HG02884 (cell line): ENCODE results near the gene ADCY3.

Experiments
- ATAC-seq: cut with Tn5 transposase; IDR thresholded peaks from one replicate; pipeline ENCODE4 v1.9.1; 2021; ENCODE audit warnings: mild to moderate bottlenecking, moderate library complexity; ENCODE audit not compliant: unreplicated experiment

ADCY3 gene

DNA sequence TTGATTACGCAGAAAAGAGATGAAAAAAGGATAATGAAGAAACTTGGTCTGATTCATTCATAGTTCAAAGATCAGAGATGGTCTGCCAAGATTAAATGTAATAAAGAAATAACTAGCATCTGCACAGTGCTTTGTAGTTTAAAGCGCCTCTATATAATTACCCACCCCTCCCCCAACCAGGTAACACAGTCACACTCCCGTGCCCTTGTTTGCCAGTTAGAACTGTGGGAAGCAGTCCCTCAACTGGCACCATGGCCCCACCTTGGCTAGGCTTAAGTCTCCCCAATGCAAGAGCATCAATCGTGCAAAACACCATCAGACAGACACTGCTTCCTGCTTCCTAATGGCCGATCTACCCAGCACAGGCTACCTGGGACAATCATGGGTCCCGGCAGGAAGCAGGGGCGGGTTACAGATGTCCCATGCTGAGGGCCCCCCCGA is 11.6 kb downstream of the ADCY3 start:
- ATAC-seq: no peak

DNA sequence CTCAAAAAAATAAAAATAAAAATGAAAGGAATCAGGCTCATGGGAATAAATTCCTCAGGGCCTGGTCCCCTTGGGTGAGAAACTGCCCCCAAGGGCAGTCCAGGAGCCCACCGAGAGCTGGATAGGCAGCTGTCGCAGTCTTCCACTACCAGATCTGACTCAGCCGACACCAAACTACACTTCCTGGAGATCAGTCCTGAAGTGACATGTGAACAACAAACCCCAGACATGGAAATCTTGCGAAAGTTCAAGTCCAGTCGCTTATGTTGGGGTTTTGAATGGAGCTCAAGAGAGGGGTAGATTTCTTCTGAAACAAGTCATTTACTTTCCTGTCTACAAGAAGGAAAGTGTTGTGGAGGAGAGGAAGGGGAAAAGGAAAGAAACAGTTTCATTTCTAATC is 12.9 kb downstream of the ADCY3 start:
- no peak for ATAC-seq

DNA sequence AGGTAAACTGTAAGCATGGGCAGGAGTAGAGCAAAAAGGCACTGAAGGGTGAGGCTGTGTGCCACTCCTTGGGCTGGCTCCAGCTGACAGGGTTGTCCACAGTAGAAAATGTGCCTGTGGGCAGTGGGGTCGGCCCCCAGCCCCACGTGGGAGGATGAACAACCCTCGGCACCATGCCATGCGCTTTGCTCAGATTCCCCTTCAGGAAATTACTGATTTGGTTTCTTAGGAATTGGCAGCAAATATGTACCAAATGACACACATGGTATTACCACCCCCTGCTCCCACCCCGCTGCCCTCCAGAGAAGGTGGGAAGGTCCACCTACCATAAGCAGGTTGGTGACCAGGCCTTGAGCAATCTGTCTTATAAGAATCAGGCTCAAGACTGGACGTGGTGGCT is 13.6 kb downstream of the ADCY3 start:
- ATAC-seq: no peak

DNA sequence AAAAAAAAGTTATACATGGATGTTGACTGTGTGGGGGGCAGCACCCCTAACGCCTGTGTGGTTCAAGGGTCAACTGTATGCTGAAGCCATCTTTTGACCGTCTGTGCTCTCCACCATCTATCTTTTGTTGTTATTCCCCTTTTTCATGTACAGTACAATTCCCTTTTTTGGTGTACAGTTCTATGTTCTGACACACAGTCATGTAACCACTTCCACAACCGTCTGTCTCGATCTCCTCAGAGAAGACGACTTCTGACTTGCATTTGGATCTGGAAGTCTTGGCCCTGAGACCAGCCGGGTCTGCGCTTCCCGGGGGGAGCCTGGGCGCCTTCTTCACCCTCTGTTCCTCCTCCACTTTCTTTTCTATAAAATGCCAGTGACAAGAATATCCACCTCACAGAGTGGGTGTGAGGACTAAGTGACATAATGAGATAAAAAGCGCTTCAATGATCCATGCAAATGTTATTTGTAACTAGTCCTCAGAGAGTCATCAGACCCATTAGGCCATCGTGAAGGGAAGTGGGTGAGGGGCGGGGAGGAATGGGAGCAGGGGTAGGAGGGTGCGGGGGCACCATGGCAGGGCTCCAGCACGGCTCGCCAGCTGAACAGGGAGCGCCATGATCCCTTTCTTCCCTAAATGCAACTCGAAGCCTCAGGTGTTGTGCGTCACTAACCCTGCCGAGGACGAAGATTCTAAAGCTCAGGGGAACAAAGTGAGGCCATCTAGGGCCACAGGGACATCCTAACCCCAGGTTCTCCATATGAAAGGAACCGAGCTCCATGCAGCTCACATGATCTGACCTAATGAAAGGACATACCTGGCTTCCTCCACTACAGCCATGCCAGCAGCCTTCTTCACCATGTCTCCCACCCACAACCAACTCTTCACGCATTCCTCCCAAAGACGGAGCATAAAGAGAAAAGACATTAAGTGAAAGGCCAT is 16.6 kb downstream of the ADCY3 start:
- ATAC-seq: no peak

GRCh38 chr2:24899361-24899910 is 20.6 kb downstream of the ADCY3 start:
- ATAC-seq: no peak

DNA sequence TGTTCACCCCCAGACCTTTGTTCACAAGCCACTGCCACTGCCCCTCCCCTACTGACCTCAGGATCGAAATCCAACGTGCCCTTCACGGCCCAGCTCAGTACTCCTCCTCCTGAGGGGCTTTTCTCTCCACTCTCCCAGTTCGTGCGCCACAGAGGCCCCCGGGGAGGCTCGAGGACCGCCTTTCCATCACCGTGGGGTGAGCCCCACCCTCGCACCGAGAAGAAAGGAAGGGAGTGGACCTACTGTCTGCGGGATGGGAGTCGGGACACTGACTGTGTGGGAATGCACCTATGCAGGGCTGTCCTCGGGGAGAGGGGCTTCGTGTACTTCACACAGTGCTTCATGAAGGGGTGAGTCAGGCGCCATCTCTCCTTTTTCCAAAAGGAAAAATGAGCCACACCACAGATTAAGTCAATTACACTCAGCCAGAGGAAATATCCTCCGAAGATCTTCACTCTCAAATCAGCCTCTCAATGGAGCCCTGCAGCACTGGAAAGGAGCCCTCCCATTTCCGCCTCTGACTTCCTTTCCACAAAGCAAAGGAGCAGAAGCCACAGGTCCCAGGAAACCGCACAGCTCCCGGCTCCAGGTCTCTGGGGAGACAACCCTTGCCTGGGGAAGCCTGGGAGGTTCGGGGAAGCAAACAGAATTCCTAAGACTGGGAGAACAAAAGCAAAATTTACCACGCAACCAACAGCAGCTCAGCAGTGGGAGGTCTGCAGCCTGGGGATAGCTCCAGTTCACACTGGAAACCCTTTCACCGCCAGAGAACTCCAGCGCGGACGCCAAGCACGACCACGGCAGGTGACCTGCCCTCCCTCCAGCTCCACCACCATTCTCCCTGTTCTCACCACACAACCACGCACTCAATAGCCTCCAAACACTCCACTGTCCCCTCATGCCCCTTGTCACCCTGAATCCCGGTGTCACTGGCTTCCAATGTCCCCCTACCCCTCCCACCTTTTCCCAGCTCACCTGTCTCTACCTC is 21.6 kb downstream of the ADCY3 start:
- ATAC-seq: no peak

- ATAC-seq: no peak
These were observed 25.3 kb downstream of the ADCY3 start for GRCh38 chr2:24894750-24895149.

DNA sequence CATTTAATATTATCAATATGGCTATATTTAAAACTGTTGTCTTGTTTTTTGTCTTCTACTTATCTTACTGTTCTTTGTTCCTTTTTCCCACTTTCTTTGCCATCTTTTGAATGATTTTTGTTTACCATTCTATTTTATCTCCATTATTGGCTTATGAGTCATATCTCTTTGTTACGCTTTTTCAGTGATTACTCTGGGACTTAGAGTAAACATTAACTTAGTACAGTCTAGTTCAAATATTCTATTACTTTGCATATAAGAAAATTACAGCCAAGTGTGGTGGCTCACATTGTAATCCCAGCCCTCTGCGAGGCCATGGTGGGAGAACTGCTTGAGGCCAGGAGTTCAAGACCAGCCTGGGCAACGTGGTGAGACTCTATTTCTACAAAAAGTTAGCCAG is 26.1 kb downstream of the ADCY3 start:
- ATAC-seq: no peak

GRCh38 chr2:24892928-24893327 is 27.1 kb downstream of the ADCY3 start:
- ATAC-seq: no peak

DNA sequence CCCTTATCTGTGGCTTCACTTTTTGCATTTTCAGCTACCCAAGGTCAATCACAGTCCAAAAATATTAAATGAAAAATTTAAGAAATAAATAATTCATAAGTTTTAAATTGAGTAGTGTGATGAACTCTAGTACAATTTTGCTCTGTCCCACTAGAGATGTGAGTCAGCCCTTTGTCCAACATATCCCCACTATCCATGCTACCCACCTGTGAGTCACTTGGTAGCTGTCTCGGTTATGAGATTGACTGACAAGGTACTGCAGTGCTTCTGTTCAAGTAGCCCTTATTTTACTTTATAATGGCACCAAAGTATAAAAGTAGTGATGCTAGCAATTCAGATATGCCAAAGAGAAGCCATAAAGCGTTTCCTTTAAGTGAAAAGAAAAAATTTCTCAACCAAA is 28.8 kb downstream of the ADCY3 start:
- no peak for ATAC-seq

- no peak for ATAC-seq
These were observed 30.8 kb downstream of the ADCY3 start for GRCh38 chr2:24889221-24889620.

GRCh38 chr2:24888177-24888576 is 31.9 kb downstream of the ADCY3 start:
- ATAC-seq: no peak

- no peak for ATAC-seq
These were observed 32.6 kb downstream of the ADCY3 start for GRCh38 chr2:24887307-24887874.

GRCh38 chr2:24886691-24887304 is 33.2 kb downstream of the ADCY3 start:
- ATAC-seq: no peak

DNA sequence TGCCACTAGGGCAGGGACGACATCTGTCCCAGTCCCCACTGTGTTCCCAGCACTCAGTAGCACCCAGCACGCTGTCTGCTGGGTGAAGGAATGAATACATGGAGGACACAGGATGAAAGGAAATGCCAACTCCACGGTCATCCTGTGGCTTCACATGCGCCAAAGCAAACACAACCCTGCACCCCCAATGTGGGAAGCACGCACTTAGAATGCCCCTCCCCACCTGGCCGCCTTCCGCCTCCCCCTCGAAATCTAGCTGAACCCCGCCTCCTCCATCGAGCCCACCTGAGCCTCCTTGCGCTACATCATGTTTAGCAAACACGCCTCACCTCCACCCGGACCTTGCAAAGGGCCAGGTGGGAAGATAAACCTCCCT is 33.9 kb downstream of the ADCY3 start:
- ATAC-seq: no peak

DNA sequence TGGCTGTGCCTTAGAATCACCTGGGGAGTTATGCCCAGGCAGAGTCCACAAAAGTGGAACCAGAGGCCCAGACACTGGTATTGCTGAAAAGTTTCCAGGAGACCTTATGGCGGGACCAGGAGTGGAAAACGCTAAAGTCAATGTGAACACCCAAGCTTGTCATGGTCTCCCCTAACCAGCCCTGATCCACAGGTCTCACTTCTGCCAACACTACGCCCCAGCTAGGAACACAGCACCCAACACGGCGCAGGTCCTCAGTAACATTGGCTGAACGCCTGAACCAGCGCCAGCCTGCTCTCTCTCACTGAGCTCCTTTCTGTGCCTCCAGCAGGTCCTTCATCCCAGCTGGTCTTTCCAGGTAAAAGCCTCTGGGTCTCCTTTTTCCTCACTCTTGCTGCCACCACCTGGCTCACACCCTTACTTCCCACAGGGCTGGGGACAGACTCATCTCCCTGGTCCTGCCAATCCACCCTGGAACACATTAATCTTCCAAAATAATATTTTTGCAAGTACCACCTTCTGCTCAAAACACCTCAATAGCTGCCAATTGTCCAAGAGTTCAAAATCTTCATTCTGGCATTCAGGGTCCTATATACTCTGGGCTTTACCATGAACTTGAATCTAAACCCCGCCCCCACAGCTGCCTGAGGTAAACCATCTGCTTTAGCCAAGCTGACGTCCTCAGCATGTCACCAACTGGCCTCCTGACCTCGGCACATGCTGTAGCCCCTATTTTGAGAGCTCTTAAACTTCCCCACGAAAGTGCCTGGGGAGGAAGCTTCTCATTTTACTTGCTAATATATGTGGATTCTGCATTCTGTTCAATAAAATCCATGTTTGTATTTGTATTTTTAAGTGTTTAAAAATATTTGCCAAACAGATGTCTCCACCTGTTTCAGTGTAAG is 34.6 kb downstream of the ADCY3 start:
- no peak for ATAC-seq

- ATAC-seq: no peak
These were observed 36.1 kb downstream of the ADCY3 start for GRCh38 chr2:24883946-24884345.

DNA sequence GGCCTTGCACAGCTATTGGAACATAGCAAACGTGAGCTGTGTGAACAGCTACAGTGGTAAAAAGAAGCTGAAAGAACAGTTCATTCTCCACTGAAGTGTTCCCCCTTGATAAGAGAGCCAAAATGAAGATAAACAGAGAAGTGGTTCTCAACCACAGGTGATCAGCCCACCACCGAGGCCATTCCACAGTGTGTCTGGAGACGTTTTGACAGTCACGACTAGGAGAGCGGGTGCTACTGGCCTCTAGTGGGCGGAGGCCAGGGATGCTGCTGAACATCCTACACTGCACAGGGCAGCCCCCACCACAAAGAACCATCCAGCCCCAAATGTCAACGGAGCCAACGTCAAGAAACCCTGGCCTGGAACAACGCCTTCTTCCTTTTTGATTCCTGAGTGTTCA is 38.4 kb downstream of the ADCY3 start:
- ATAC-seq: no peak

- no peak for ATAC-seq
These were observed 38.9 kb downstream of the ADCY3 start for GRCh38 chr2:24881158-24881557.

GRCh38 chr2:24878341-24878740 is 41.7 kb downstream of the ADCY3 start:
- no peak for ATAC-seq
